ENCODE results near the gene CORO2B.

Gene CORO2B

GRCh38 chr15:68630211-68630555 is 51.4 kb downstream of the CORO2B start:
- H3K27ac ChIP-seq (replicated peaks): no peak overlapping the region
- no peak overlapping the region for H3K4me3 ChIP-seq (replicated peaks; ENCODE audit: insufficient read depth, low read length)
- no peak for DNase-seq (ENCODE audit: low read depth in 1 of 2, low spot score in 1 of 2)
- TF ChIP-seq REST (IDR thresholded peaks at IDR 0.05; ENCODE audit: insufficient replicate concordance, low read depth) (no peak), CTCF (IDR thresholded peaks at IDR 0.05; ENCODE audit: insufficient read depth, low read length) (no peak), POLR2AphosphoS5 (IDR thresholded peaks at IDR 0.05; ENCODE audit: low read depth) (no peak), GABPA (IDR thresholded peaks at IDR 0.05; ENCODE audit: low read depth) (no peak), SPI1 (IDR thresholded peaks at IDR 0.05; ENCODE audit: borderline replicate concordance, low read depth) (no peak)
- H3K27me3 ChIP-seq (ENCODE audit: insufficient read depth, poor library complexity, severe bottlenecking): no peaks in the 10 kb centered on the region

GRCh38 chr15:68630836-68631235 is 52.0 kb downstream of the CORO2B start:
- no peak for TF ChIP-seq SPI1 (IDR thresholded peaks at IDR 0.05; ENCODE audit: borderline replicate concordance, low read depth)
- no peak for TF ChIP-seq REST (IDR thresholded peaks at IDR 0.05; ENCODE audit: insufficient replicate concordance, low read depth)
- no peak for TF ChIP-seq CTCF (IDR thresholded peaks at IDR 0.05; ENCODE audit: insufficient read depth, low read length)
- no peak for TF ChIP-seq GABPA (IDR thresholded peaks at IDR 0.05; ENCODE audit: low read depth)
- no peak for TF ChIP-seq POLR2AphosphoS5 (IDR thresholded peaks at IDR 0.05; ENCODE audit: low read depth)
- DNase-seq (ENCODE audit: low read depth in 1 of 2, low spot score in 1 of 2): no peak
- Histone ChIP-seq H3K27me3 (ENCODE audit: insufficient read depth, poor library complexity, severe bottlenecking) (no peaks in the 10 kb centered on the region), H3K27ac (replicated peaks) (no peak overlapping the region), H3K4me3 (replicated peaks; ENCODE audit: insufficient read depth, low read length) (no peak overlapping the region)

- no peaks in the 10 kb centered on the region for H3K27me3 ChIP-seq (ENCODE audit: insufficient read depth, poor library complexity, severe bottlenecking)
Measured at GRCh38 chr15:68631601-68632051, 52.8 kb downstream of the CORO2B start.

More at GRCh38 chr15:68631601-68632051, 52.8 kb downstream of the CORO2B start:
- no peak for TF ChIP-seq CTCF (IDR thresholded peaks at IDR 0.05; ENCODE audit: insufficient read depth, low read length)
- no peak for TF ChIP-seq REST (IDR thresholded peaks at IDR 0.05; ENCODE audit: insufficient replicate concordance, low read depth)
- no peak for TF ChIP-seq POLR2AphosphoS5 (IDR thresholded peaks at IDR 0.05; ENCODE audit: low read depth)
- TF ChIP-seq SPI1 (IDR thresholded peaks at IDR 0.05; ENCODE audit: borderline replicate concordance, low read depth): no peak
- no peak for TF ChIP-seq GABPA (IDR thresholded peaks at IDR 0.05; ENCODE audit: low read depth)
- Histone ChIP-seq H3K27ac (replicated peaks) (no peak overlapping the region), H3K4me3 (replicated peaks; ENCODE audit: insufficient read depth, low read length) (no peak overlapping the region)
- no peak for DNase-seq (ENCODE audit: low read depth in 1 of 2, low spot score in 1 of 2)
